SK-N-SH treated with all-trans-retinoic acid at 6 μM for 48 hours (cell line): ENCODE results near the gene PLB1.

Experiments
- ATAC-seq: fragments of 200-7000 bp; cut with Tn5 transposase; 3 replicates; pipeline ENCODE4 v1.9.1; 2020; ENCODE audit warnings: mild to moderate bottlenecking, moderate library complexity
- ARNTL ChIP-seq: fragments of 450-650 bp; formaldehyde crosslinking; IDR thresholded peaks from 2 replicates; pipeline ENCODE4 v1.5.0; 2020; ENCODE audit warnings: low read depth, mild to moderate bottlenecking, moderate library complexity, borderline replicate concordance
- BACH2 ChIP-seq: fragments of 250-450 bp; sonication (Bioruptor Pico); IDR thresholded peaks from 2 replicates; pipeline ENCODE4 v1.9.0; 2021; ENCODE audit warnings: mild to moderate bottlenecking, borderline replicate concordance
- CREB5 ChIP-seq: fragments of 250-450 bp; sonication (Bioruptor Pico); IDR thresholded peaks from 2 replicates; pipeline ENCODE4 v1.5.1; 2020; ENCODE audit warnings: low read depth, mild to moderate bottlenecking, moderate library complexity
- CSDC2 ChIP-seq: fragments of 250-450 bp; sonication (Bioruptor Pico); IDR thresholded peaks from 2 replicates; pipeline ENCODE4 v1.5.0; 2020; ENCODE audit warnings: mild to moderate bottlenecking, moderate library complexity
- CSRNP3 ChIP-seq: fragments of 250-450 bp; sonication (Bioruptor Pico); IDR thresholded peaks from 2 replicates; pipeline ENCODE4 v1.5.1; 2021; ENCODE audit warnings: mild to moderate bottlenecking, moderate library complexity
- ESRRG ChIP-seq: fragments of 250-450 bp; sonication (Bioruptor Pico); IDR thresholded peaks from 2 replicates; pipeline ENCODE4 v1.6.1; 2021; ENCODE audit warnings: mild to moderate bottlenecking
- GLIS3 ChIP-seq: fragments of 250-450 bp; sonication (Bioruptor Pico); IDR thresholded peaks from 2 replicates; pipeline ENCODE4 v1.5.0; 2020; ENCODE audit warnings: mild to moderate bottlenecking, moderate library complexity
- ISL1 ChIP-seq: fragments of 250-450 bp; sonication (Bioruptor Pico); IDR thresholded peaks from 2 replicates; pipeline ENCODE4 v2.1.2; 2022; ENCODE audit warnings: mild to moderate bottlenecking, moderate library complexity
- OSR1 ChIP-seq: fragments of 250-450 bp; sonication (Bioruptor Pico); IDR thresholded peaks from 2 replicates; pipeline ENCODE4 v1.8.0; 2022; ENCODE audit warnings: moderate library complexity, mild to moderate bottlenecking, inconsistent platforms
- PATZ1 ChIP-seq: fragments of 250-450 bp; sonication (Bioruptor Pico); IDR thresholded peaks from 2 replicates; pipeline ENCODE4 v1.8.0; 2020; ENCODE audit warnings: mild to moderate bottlenecking, moderate library complexity, borderline replicate concordance
- POU6F1 ChIP-seq: fragments of 250-450 bp; sonication (Bioruptor Pico); IDR thresholded peaks from 2 replicates; pipeline ENCODE4 v1.8.0; 2021; ENCODE audit warnings: low read depth, mild to moderate bottlenecking, moderate library complexity, borderline replicate concordance
- PPARA ChIP-seq: fragments of 250-450 bp; sonication (Bioruptor Pico); IDR thresholded peaks from 2 replicates; pipeline ENCODE4 v1.5.0; 2020; ENCODE audit warnings: mild to moderate bottlenecking, borderline replicate concordance
- RARB ChIP-seq: fragments of 250-450 bp; sonication (Bioruptor Pico); IDR thresholded peaks from 2 replicates; pipeline ENCODE4 v1.8.0; 2021; ENCODE audit warnings: mild to moderate bottlenecking, moderate library complexity
- TCF4 ChIP-seq: fragments of 250-450 bp; sonication (Bioruptor Pico); IDR thresholded peaks from 2 replicates; pipeline ENCODE4 v1.8.0; 2021; ENCODE audit warnings: mild to moderate bottlenecking, moderate library complexity, borderline replicate concordance
- TOX ChIP-seq: fragments of 250-450 bp; sonication (Bioruptor Pico); IDR thresholded peaks from 2 replicates; pipeline ENCODE4 v1.8.0; 2021; ENCODE audit warnings: mild to moderate bottlenecking, moderate library complexity, borderline replicate concordance
- TSHZ2 ChIP-seq: fragments of 250-450 bp; sonication (Bioruptor Pico); IDR thresholded peaks from 2 replicates; pipeline ENCODE4 v1.5.0; 2020; ENCODE audit warnings: mild to moderate bottlenecking, moderate library complexity
- ZC3H10 ChIP-seq: fragments of 250-450 bp; sonication (Bioruptor Pico); IDR thresholded peaks from 2 replicates; pipeline ENCODE4 v1.5.1; 2021; ENCODE audit warnings: mild to moderate bottlenecking, moderate library complexity
- ZFP3 ChIP-seq: fragments of 250-450 bp; sonication (Bioruptor Pico); IDR thresholded peaks from 2 replicates; pipeline ENCODE4 v1.5.0; 2020; ENCODE audit warnings: mild to moderate bottlenecking, moderate library complexity
- ZFP30 ChIP-seq: fragments of 450-650 bp; formaldehyde crosslinking; IDR thresholded peaks from 2 replicates; pipeline ENCODE4 v1.5.0; 2022; ENCODE audit warnings: mild to moderate bottlenecking, moderate library complexity
- ZNF565 ChIP-seq: fragments of 450-650 bp; formaldehyde crosslinking; conservative IDR thresholded peaks from 2 replicates; pipeline ENCODE4 v1.5.0; 2020; ENCODE audit warnings: low read depth, mild to moderate bottlenecking, moderate library complexity
- ZNF70 ChIP-seq: fragments of 450-650 bp; formaldehyde crosslinking; IDR thresholded peaks from 2 replicates; pipeline ENCODE4 v1.5.0; 2020; ENCODE audit warnings: mild to moderate bottlenecking, moderate library complexity
- ZNF8 ChIP-seq: fragments of 450-650 bp; formaldehyde crosslinking; IDR thresholded peaks from 2 replicates; pipeline ENCODE4 v1.5.0; 2020; ENCODE audit warnings: mild to moderate bottlenecking, moderate library complexity

PLB1 gene

GRCh38 chr2:28662468-28663181, 166.8 kb downstream of the PLB1 start:
- no peak for ATAC-seq
- no peak for TF ChIP-seq CSRNP3 (CRISPR knock-in tag)
- TF ChIP-seq OSR1 = no peak
- no peak for TF ChIP-seq ESRRG (CRISPR knock-in tag)
- TF ChIP-seq CREB5 (CRISPR knock-in tag) = no peak
- TF ChIP-seq ISL1 = no peak
- no peak for TF ChIP-seq POU6F1
- TF ChIP-seq ARNTL = no peak
- TF ChIP-seq BACH2 (CRISPR knock-in tag) = no peak
- TF ChIP-seq ZFP30 (CRISPR knock-in tag) = no peak
- no peak for TF ChIP-seq TOX (CRISPR knock-in tag)
- TF ChIP-seq ZNF70 (CRISPR knock-in tag) = no peak
- TF ChIP-seq TCF4 = no peak
- no peak for TF ChIP-seq PPARA
- no peak for TF ChIP-seq ZFP3
- TF ChIP-seq TSHZ2 (CRISPR knock-in tag) = no peak
- no peak for TF ChIP-seq ZNF8 (CRISPR knock-in tag)
- no peak for TF ChIP-seq CSDC2 (CRISPR knock-in tag)
- TF ChIP-seq, all 23 proteins: peak for 0

- TF ChIP-seq ZNF8 (CRISPR knock-in tag) (no peak), CSDC2 (CRISPR knock-in tag) (no peak), TOX (CRISPR knock-in tag) (no peak), ZNF565 (CRISPR knock-in tag) (no peak), TSHZ2 (CRISPR knock-in tag) (no peak), ZC3H10 (CRISPR knock-in tag) (no peak), GLIS3 (CRISPR knock-in tag) (no peak), ZFP3 (no peak), ZNF70 (CRISPR knock-in tag) (no peak), CSRNP3 (CRISPR knock-in tag) (no peak), PATZ1 (CRISPR knock-in tag) (no peak), ARNTL (no peak), ESRRG (CRISPR knock-in tag) (no peak), OSR1 (no peak), PPARA (no peak), ISL1 (no peak), RARB (CRISPR knock-in tag) (no peak), TCF4 (no peak)
- TF ChIP-seq, all 23 proteins: peak for 0
- ATAC-seq = peak; percentile 53
Measured at GRCh38 chr2:28663359-28663758, 167.5 kb downstream of the PLB1 start.
